ENCODE results near the gene ABLIM3.
A peak's percentile ranks its signal among the peaks of the same experiment; 100 is the strongest.

ABLIM3 gene

DNA sequence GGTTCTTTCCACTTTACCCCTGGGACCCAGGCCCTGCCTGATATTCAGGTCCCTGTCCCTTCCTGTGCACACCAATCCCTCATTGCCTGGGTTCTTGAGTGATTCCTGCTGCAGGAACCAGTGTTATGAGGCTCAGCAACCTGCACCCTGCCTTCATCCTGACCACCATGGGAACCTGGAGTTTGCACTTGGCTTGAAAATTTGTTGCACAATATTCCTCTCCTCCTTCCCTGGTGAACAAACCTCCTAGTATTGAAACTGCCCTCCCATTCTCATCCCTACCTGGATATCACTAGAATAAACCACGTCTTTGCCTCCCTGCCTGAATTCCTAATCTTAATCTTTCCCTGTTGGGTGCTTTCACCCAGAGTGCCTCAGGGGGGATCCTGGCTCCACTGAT is 78.3 kb downstream of the ABLIM3 start:
- DNase-seq (ENCODE audit: low spot score) = no peak

GRCh38 chr5:149220750-149221149 is 79.5 kb downstream of the ABLIM3 start:
- no peak for DNase-seq (ENCODE audit: low spot score)

DNA sequence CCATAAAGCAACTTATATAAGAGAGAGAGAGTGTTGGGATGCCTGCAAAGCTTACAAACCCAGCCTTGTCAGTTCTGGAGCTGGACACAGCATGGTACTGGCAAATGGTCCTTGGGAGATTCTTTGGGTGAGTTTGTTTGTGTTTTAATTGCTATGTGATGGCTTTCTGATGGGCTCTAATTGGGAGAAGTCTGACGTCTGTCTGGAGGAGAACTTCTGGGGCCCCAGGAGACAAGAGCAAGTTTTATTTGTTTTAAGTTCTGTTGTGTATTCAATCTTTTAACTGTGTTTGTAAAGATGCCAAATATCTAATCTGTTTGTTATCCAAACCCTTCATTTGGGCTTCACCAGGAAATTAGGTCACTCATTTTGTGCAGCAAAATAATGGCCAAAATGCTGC is 80.0 kb downstream of the ABLIM3 start:
- no peak for DNase-seq (ENCODE audit: low spot score)

GRCh38 chr5:149221731-149222342 is 80.5 kb downstream of the ABLIM3 start:
- no peak for DNase-seq (ENCODE audit: low spot score)

GRCh38 chr5:149223081-149223848 is 82.0 kb downstream of the ABLIM3 start:
- no peak for DNase-seq (ENCODE audit: low spot score)

GRCh38 chr5:149224282-149224681 is 83.0 kb downstream of the ABLIM3 start:
- DNase-seq (ENCODE audit: low spot score) = no peak

GRCh38 chr5:149227168-149227826 is 86.0 kb downstream of the ABLIM3 start:
- peak; percentile 41 for DNase-seq (ENCODE audit: low spot score)

GRCh38 chr5:149228618-149229297 is 87.5 kb downstream of the ABLIM3 start:
- peak; percentile 90 for DNase-seq (ENCODE audit: low spot score)

DNA sequence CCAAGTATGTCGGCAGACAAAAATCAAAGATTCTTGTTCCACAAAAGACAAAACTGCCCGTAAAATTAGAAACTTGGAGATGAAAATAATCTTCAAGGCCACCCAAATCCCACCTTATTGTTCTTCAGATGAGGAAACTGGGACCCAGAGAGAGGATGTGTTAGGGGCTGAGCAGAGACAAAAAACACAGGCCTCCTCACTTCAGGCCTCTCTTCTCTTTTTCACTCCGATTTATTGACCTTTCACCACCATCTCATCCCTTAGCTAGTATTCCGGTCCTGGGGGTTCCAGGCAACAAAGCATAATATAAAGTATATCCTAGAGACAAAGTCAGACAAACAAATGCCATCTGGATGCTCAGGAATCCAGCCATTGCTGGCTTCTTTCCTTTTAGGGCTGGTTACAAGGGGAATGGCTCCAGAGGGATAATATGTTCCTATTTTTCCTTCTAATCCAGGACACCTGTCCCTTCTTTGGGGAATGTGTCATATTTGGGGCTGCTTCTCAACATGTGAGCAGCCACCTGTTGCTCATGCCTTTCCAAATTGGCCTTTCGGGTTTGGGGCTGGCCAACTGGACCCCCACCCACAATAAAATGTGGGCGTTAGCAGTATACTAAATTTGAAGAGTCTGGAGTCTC is 88.1 kb downstream of the ABLIM3 start:
- no peak for DNase-seq (ENCODE audit: low spot score)

- DNase-seq (ENCODE audit: low spot score) = no peak
Measured at GRCh38 chr5:149235841-149236240, 94.5 kb downstream of the ABLIM3 start.

DNA sequence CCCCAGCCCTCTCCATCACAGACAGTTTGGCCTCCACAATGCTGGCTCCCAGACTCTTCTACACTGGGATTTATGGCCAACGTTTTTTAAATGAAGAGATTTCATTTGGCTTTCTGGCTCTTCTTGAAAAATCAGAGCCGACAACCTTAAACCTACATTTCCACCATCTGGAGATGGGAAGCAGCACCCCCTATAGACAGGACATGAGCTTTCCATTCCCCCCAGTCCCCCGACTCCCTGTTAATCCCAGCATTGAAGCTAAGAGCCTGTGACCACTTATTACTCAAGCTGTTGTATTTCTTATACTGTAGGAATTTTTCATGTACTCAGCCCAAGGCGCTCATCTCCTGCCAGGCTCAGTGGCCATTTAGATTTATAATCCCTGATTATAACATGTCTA is 96.4 kb downstream of the ABLIM3 start:
- no peak for DNase-seq (ENCODE audit: low spot score)

DNA sequence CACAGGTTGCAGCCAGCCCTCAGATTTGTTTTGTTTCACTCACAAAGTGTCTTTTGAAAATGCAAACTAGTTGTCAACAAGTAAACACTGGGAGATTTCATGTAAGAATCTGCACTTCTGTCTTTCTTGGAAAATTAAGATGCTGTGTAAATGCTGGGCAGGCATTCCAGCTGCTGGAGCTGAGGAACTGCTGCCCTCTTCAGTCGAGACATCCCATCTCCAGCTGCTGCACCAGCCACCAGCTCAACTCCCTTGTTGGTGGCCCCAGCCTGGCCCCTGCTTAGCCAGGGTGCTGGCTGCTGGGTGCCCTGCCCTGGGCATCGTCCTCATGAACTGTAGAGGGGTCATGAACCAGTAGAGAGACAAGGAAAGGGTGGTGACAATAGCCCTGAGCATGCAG is 97.2 kb downstream of the ABLIM3 start:
- DNase-seq (ENCODE audit: low spot score) = peak; percentile 27

DNA sequence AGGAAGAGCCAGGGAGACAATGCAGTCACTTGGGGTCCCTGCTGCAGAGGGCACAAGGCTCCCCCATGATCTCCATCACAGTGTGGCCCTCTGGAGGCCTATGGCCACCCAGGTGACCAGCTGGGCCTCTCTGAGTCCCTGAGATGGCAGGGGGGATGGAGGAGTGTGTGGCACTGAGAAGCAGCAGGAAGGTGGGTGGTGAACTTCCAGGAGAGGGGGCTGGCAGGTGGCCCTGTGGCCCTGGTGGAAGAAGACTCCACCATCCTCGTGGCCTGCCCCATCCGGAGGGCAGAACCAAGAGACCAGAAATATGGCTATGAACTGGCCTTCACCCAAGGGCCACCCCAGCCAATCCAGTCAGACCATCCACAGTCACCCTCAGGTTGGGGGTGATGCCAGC is 98.6 kb downstream of the ABLIM3 start:
- no peak for DNase-seq (ENCODE audit: low spot score)

DNA sequence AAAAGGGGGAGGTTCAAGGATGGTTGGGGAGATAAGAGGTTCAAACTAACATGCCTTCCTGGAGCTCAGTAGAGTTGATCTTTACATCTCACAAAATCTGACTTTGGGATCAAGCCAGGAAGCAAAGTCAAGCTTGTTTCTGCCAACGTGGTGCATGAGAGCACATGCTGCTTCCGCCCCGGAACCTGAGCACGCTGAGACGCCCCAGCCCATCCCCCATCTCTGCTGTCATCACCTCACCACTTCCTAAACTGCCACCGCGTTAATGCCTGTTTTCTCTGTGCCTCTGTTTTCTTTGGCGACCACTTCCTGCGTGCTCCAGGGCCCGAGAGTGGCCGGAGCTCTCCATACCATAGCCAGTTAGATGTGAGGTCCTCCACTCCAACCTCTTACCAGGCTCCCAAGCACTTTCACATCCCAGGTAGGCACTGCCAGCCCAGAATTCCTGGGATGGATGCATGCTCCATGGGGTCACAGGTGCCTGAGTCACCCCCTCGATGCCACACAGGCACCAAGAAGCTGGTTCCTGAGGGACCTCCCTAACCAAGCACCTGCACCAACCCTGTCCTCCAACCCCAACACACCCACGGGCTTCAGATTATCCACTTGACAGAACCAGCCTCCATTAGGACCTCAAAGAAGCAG is 99.2 kb downstream of the ABLIM3 start:
- no peak for DNase-seq (ENCODE audit: low spot score)

- no peak for DNase-seq (ENCODE audit: low spot score)
Measured at GRCh38 chr5:149242339-149242738, 101.0 kb downstream of the ABLIM3 start.

DNA sequence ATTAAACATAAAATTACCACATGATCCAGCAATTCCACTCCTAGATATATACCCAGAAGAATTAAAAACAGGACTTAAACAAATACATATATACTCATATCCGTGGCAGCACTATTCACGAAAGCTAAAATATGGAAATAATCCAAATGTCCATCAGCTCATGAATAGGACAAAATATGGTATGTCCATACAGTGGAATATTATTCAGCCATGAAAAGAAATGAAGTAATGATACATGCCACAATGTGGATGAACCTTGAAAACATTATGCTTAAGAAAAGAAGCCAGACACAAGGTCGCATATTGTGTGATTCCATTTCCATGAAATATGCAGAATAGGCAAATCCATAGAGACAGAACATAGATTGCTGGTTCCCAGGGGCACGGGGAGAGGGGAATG is 105.6 kb downstream of the ABLIM3 start:
- DNase-seq (ENCODE audit: low spot score) = no peak

DNA sequence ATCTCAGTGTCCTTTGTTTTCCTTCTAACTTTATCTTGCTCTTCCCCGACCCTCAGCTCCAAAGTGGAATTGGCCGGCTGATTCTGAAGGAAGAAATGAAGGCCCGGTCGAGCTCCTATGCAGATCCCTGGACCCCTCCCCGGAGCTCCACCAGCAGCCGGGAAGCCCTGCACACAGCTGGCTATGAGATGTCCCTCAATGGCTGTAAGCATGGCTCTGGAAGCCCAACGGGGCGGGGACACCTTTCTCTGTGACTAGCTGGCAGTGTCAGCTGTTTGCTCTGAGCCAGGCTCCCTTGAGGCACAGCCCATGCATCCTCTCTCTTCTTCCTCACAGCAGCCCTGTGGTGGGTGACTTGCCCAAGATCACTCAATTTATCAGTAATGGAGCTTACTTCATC is 106.4 kb downstream of the ABLIM3 start:
- no peak for DNase-seq (ENCODE audit: low spot score)

- no peak for DNase-seq (ENCODE audit: low spot score)
Measured at GRCh38 chr5:149251546-149251945, 110.3 kb downstream of the ABLIM3 start.

GRCh38 chr5:149254506-149254905 is 113.2 kb downstream of the ABLIM3 start:
- DNase-seq (ENCODE audit: low spot score) = peak; percentile 67

GRCh38 chr5:149256451-149256850 is 115.2 kb downstream of the ABLIM3 start:
- DNase-seq (ENCODE audit: low spot score) = peak; percentile 40

- no peak for DNase-seq (ENCODE audit: low spot score)
Measured at GRCh38 chr5:149257131-149257530, 115.8 kb downstream of the ABLIM3 start.

All from GM03348 (cell line).